ENCODE measurements around the gene GOLGA6L6. TPM values are rescaled to one million over a fixed set of nuclear protein-coding genes. Genes with fewer than 3 reads are reported as not detected.
"Not testable (repeated sequence)": the region's sequence is repeated elsewhere in the genome, so short reads cannot be mapped to it uniquely, and the experiment has no call there.

GOLGA6L6 gene
- total RNA-seq = not detected

- H3K4me3 Mint-ChIP-seq, H3K27me3 Mint-ChIP-seq, H3K9me3 Mint-ChIP-seq, DNase-seq, H3K4me1 Mint-ChIP-seq, H3K27ac Mint-ChIP-seq, H3K36me3 Mint-ChIP-seq: not testable (repeated sequence)
Observed at GRCh38 chr15:20541700-20542099, at the start of gene GOLGA6L6. Gene GOLGA6L6, minus strand, starts transcription at chr15:20541800. Its CDS starts 91 bp downstream, at chr15:20541709.

- not testable (repeated sequence) for H3K4me3 Mint-ChIP-seq, H3K4me1 Mint-ChIP-seq, DNase-seq, H3K27me3 Mint-ChIP-seq, H3K27ac Mint-ChIP-seq, H3K9me3 Mint-ChIP-seq, H3K36me3 Mint-ChIP-seq
Observed at GRCh38 chr15:20590069-20590468, 48.5 kb upstream of the GOLGA6L6 start.

GRCh38 chr15:20586821-20587220 lies 45.2 kb upstream of the GOLGA6L6 start:
- H3K27ac Mint-ChIP-seq, H3K4me1 Mint-ChIP-seq, H3K4me3 Mint-ChIP-seq, H3K36me3 Mint-ChIP-seq, H3K9me3 Mint-ChIP-seq, H3K27me3 Mint-ChIP-seq, DNase-seq: not testable (repeated sequence)

- H3K4me1 Mint-ChIP-seq, DNase-seq, H3K36me3 Mint-ChIP-seq, H3K9me3 Mint-ChIP-seq, H3K27ac Mint-ChIP-seq, H3K27me3 Mint-ChIP-seq, H3K4me3 Mint-ChIP-seq: not testable (repeated sequence)
Observed at GRCh38 chr15:20582726-20583115, 41.1 kb upstream of the GOLGA6L6 start.

- DNase-seq, H3K4me3 Mint-ChIP-seq, H3K27ac Mint-ChIP-seq, H3K4me1 Mint-ChIP-seq, H3K9me3 Mint-ChIP-seq, H3K27me3 Mint-ChIP-seq, H3K36me3 Mint-ChIP-seq: not testable (repeated sequence)
Observed at GRCh38 chr15:20582109-20582725, 40.6 kb upstream of the GOLGA6L6 start.

- H3K27me3 Mint-ChIP-seq, H3K4me3 Mint-ChIP-seq, H3K9me3 Mint-ChIP-seq, H3K36me3 Mint-ChIP-seq, DNase-seq, H3K27ac Mint-ChIP-seq, H3K4me1 Mint-ChIP-seq: not testable (repeated sequence)
Observed at GRCh38 chr15:20581261-20582108, 39.9 kb upstream of the GOLGA6L6 start.

GRCh38 chr15:20579662-20580061 lies 38.1 kb upstream of the GOLGA6L6 start:
- not testable (repeated sequence) for H3K9me3 Mint-ChIP-seq, DNase-seq, H3K4me1 Mint-ChIP-seq, H3K27ac Mint-ChIP-seq, H3K4me3 Mint-ChIP-seq, H3K27me3 Mint-ChIP-seq, H3K36me3 Mint-ChIP-seq

GRCh38 chr15:20551289-20551688 lies 9.7 kb upstream of the GOLGA6L6 start:
- H3K4me1 Mint-ChIP-seq, H3K4me3 Mint-ChIP-seq, DNase-seq, H3K27ac Mint-ChIP-seq, H3K27me3 Mint-ChIP-seq, H3K36me3 Mint-ChIP-seq, H3K9me3 Mint-ChIP-seq: not testable (repeated sequence)

- not testable (repeated sequence) for H3K4me3 Mint-ChIP-seq, H3K9me3 Mint-ChIP-seq, H3K27ac Mint-ChIP-seq, H3K27me3 Mint-ChIP-seq, H3K36me3 Mint-ChIP-seq, DNase-seq, H3K4me1 Mint-ChIP-seq
Observed at GRCh38 chr15:20505926-20506658, 35.5 kb downstream of the GOLGA6L6 start.

GRCh38 chr15:20502839-20503238 lies 38.8 kb downstream of the GOLGA6L6 start:
- H3K36me3 Mint-ChIP-seq, H3K27ac Mint-ChIP-seq, H3K27me3 Mint-ChIP-seq, DNase-seq, H3K4me1 Mint-ChIP-seq, H3K4me3 Mint-ChIP-seq, H3K9me3 Mint-ChIP-seq: not testable (repeated sequence)

- not testable (repeated sequence) for DNase-seq, H3K27me3 Mint-ChIP-seq, H3K4me3 Mint-ChIP-seq, H3K36me3 Mint-ChIP-seq, H3K9me3 Mint-ChIP-seq, H3K4me1 Mint-ChIP-seq, H3K27ac Mint-ChIP-seq
Observed at GRCh38 chr15:20501512-20502222, 39.9 kb downstream of the GOLGA6L6 start.

GRCh38 chr15:20497781-20498180 lies 43.8 kb downstream of the GOLGA6L6 start:
- H3K9me3 Mint-ChIP-seq, H3K36me3 Mint-ChIP-seq, H3K27me3 Mint-ChIP-seq, H3K4me3 Mint-ChIP-seq, H3K27ac Mint-ChIP-seq, H3K4me1 Mint-ChIP-seq, DNase-seq: not testable (repeated sequence)

GRCh38 chr15:20493035-20493434 lies 48.6 kb downstream of the GOLGA6L6 start:
- not testable (repeated sequence) for H3K9me3 Mint-ChIP-seq, H3K27ac Mint-ChIP-seq, H3K36me3 Mint-ChIP-seq, H3K27me3 Mint-ChIP-seq, DNase-seq, H3K4me1 Mint-ChIP-seq, H3K4me3 Mint-ChIP-seq

- H3K4me1 Mint-ChIP-seq, H3K27ac Mint-ChIP-seq, H3K9me3 Mint-ChIP-seq, H3K27me3 Mint-ChIP-seq, H3K4me3 Mint-ChIP-seq, H3K36me3 Mint-ChIP-seq, DNase-seq: not testable (repeated sequence)
Observed at GRCh38 chr15:20492598-20492997, 49.0 kb downstream of the GOLGA6L6 start.

GRCh38 chr15:20489320-20489719 lies 52.3 kb downstream of the GOLGA6L6 start:
- H3K4me3 Mint-ChIP-seq, H3K9me3 Mint-ChIP-seq, H3K36me3 Mint-ChIP-seq, DNase-seq, H3K4me1 Mint-ChIP-seq, H3K27ac Mint-ChIP-seq, H3K27me3 Mint-ChIP-seq: not testable (repeated sequence)

Measured in activated naive CD8-positive, alpha-beta T cell treated with anti-CD3 and anti-CD28 coated beads for 36 hours (primary cell).